Heart left ventricle (tissue), 13 donors: ENCODE results near the gene ASIP.

Source experiments
- POLR2A ChIP-seq, 2 donors: fragments of 450-650 bp; IDR thresholded peaks; one replicate each; pipeline ENCODE4 v1.6.1; 2017; ENCODE audit warnings: antibody characterized with exemption in 2 of 2, mild to moderate bottlenecking in 2 of 2, moderate library complexity in 2 of 2
- TF ChIP-seq, protein P1 (sequence below), 12 donors: fragments of 200-600 bp; sonication (generic) in 4 of 12; IDR thresholded peaks; one replicate each; pipeline versions ENCODE4 v1.5.0 to v1.8.0; 2018 to 2022; ENCODE audit warnings: antibody characterized with exemption in 12 of 12, mild to moderate bottlenecking in 5 of 12
- donor health status: ischemic (EF 13 %, LVEDD 7.1; RV severe dilation, severe dysfunction).
- donor health status: DM: no; HTN: yes; CAD: no.
- donor health status: DM: no; HTN: no; CAD: no.
- donor health status: ischemic (EF 25% LVEDD 6.9; RV normal size, moderate dysfunction).
- donor health status: ischemic (EF 25% LVEDD 5.7; RV mildly dilated, moderate dysfunction).
- donor health status: ischemic (EF 35%, LVEDD 5.7; RV mildly dilated, moderate dysfunction).
- donor health status: nonischemic (EF 11% LVEDD 7.7; RV severe dilation, severe dysfunction).
- donor health status: DM: yes; HTN: yes; CAD: no.
- donor health status: PGD.
- donor health status: ischemic (EF 29% LVEDD 5.4; RV normal size, mild dysfunction).
- donor health status: nonischemic (EF 23%, LVEDD 6.1; RV moderate dilation, normal function).

DNA sequence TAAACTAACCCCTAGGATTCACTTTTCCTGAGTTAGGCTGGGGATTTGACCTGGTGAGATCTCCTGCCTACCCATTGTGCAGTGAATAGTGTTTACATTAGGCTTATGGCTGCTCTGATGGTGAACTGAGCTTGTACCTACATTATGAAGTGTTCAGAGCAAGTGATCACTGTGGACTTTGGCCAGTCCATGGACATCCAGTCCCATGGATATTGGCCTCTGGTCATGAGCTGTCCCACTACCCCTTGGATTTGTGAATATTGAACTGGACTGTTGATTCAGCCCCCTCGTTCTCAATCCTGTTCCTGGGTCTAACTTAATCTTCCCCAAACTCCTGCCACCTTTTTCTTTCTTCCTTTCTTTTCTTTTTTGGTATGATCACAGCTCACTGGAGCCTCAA lies 13.8 kb downstream of the ASIP start:
- no peak for TF ChIP-seq POLR2A (IDR thresholded peaks at IDR 0.05)
- TF ChIP-seq, protein P1, sequence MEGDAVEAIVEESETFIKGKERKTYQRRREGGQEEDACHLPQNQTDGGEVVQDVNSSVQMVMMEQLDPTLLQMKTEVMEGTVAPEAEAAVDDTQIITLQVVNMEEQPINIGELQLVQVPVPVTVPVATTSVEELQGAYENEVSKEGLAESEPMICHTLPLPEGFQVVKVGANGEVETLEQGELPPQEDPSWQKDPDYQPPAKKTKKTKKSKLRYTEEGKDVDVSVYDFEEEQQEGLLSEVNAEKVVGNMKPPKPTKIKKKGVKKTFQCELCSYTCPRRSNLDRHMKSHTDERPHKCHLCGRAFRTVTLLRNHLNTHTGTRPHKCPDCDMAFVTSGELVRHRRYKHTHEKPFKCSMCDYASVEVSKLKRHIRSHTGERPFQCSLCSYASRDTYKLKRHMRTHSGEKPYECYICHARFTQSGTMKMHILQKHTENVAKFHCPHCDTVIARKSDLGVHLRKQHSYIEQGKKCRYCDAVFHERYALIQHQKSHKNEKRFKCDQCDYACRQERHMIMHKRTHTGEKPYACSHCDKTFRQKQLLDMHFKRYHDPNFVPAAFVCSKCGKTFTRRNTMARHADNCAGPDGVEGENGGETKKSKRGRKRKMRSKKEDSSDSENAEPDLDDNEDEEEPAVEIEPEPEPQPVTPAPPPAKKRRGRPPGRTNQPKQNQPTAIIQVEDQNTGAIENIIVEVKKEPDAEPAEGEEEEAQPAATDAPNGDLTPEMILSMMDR (IDR thresholded peaks at IDR 0.05), result no peak
